ENCODE results near the gene ALG14. TPM values are rescaled to one million over a fixed set of nuclear protein-coding genes. Genes with fewer than 3 reads are reported as not detected.
A peak's percentile ranks its signal among the peaks of the same experiment; 100 is the strongest.

Gene ALG14
- total and polyA plus RNA-seq, 11 donors: 0.56 to 4.7 (median 3.2) TPM

DNA sequence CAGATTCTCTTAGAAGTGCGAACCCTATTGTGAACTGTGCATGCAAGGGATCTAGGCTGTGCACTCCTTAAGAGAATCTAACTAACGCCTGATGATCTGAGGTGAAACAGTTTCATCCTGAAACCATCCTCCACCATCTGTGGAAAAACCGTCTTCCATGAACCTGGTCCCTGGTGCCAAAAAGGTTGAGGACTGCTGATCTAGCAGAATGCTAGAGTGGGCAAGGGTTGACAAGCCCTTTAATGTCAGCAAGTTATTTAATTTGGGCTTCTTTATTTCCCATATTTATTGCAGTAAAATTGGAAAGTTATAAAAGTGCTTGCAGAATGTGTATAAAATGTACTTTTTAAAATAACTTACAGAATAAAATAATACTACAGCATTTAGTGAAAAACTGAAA lies 26.4 kb downstream of the ALG14 start:
- H3K4me3 ChIP-seq: no peak overlapping the region
- intact Hi-C loops (cut with DNase I): loop anchor here in 6 of 10 donors (10.0 kb wide), 3 partner anchors 122 to 532 kb away; partner anchors contain the start of gene CNN3 (in 1 of the 6)
- ATAC-seq (no peak), DNase-seq (no peak)
- 93 to 95% (median 94%) methylated on average over 3 of the region's 3 CpGs for WGBS, 4 donors
- H3K27ac ChIP-seq: no peak overlapping the region
- H3K36me3 ChIP-seq: no peaks in the 10 kb centered on the region
- no peaks in the 10 kb centered on the region for H3K27me3 ChIP-seq
- H3K4me1 ChIP-seq: peaks cover 0 to 17% (median 14%) of the 10 kb centered on the region in 12 donors
- H3K9me3 ChIP-seq: no peaks in the 10 kb centered on the region
- no peak for TF ChIP-seq POLR2A (IDR thresholded peaks at IDR 0.05)
- TF ChIP-seq, protein P1, sequence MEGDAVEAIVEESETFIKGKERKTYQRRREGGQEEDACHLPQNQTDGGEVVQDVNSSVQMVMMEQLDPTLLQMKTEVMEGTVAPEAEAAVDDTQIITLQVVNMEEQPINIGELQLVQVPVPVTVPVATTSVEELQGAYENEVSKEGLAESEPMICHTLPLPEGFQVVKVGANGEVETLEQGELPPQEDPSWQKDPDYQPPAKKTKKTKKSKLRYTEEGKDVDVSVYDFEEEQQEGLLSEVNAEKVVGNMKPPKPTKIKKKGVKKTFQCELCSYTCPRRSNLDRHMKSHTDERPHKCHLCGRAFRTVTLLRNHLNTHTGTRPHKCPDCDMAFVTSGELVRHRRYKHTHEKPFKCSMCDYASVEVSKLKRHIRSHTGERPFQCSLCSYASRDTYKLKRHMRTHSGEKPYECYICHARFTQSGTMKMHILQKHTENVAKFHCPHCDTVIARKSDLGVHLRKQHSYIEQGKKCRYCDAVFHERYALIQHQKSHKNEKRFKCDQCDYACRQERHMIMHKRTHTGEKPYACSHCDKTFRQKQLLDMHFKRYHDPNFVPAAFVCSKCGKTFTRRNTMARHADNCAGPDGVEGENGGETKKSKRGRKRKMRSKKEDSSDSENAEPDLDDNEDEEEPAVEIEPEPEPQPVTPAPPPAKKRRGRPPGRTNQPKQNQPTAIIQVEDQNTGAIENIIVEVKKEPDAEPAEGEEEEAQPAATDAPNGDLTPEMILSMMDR (IDR thresholded peaks at IDR 0.05): no peak

DNA sequence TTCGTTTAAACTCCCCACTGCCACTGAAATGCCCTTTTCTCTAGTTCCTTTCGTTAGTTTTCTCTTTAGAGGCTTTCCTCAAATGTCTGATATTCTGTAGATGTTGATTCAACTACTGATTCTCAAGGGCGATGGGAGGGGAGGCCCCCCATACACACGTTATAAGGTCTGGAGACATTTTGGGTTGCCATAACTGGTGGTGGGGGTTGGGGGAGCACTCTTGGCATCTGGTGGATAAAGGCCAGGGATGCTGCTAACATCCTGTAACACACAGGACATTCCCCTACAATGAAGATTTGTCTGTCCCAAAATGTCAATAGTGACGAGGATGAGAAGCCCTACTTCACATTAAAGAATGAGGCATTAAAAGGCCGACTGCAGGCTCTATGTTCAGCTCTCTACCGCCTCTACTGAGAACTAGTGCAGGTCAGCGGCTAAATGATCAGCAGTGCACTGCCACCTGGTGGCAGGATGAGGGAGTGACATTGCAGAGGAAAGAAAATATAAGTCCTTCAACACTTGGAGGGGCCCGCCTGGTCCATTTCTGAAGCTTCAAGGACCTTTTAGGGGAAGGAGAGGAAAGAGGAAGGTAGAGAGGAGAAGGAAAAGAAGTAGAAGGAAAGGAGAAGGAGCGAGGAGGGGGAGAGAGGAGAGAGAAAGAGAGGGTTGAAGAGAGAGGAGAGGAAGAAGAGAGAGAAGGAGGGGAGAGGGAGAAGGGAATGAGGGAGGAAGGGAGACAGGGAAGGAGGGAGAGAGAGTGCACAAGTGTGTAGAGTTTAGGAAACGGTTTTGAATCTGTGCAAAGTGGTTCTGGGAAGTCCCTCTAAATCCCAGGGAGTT lies 29.4 kb downstream of the ALG14 start:
- 29 to 34% (median 31%) methylated on average over 11 of the region's 11 CpGs for WGBS, 4 donors
- TF ChIP-seq, protein P1 (IDR thresholded peaks at IDR 0.05): peak; percentile 95 to 99 (median 98)
- no peak for TF ChIP-seq POLR2A (IDR thresholded peaks at IDR 0.05)
- Histone ChIP-seq H3K27me3 (no peaks in the 10 kb centered on the region), H3K27ac (peak overlapping the region in 9 of 12 donors; percentile 2 to 80 (median 53)), H3K36me3 (no peaks in the 10 kb centered on the region), H3K9me3 (no peaks in the 10 kb centered on the region), H3K4me1 (peaks cover 0 to 19% (median 15%) of the 10 kb centered on the region in 12 donors), H3K4me3 (no peak overlapping the region)
- intact Hi-C loops (cut with DNase I): loop anchor here (1.0 to 10.0 kb wide), 12 partner anchors 86 to 529 kb away; partner anchors contain the start of genes CNN3 (in 6 of the 10) and SLC44A3 (in 1 of the 10)
- DNase-seq (peak; percentile 79 to 83 (median 80)), ATAC-seq (peak; percentile 59 to 89 (median 84))

DNA sequence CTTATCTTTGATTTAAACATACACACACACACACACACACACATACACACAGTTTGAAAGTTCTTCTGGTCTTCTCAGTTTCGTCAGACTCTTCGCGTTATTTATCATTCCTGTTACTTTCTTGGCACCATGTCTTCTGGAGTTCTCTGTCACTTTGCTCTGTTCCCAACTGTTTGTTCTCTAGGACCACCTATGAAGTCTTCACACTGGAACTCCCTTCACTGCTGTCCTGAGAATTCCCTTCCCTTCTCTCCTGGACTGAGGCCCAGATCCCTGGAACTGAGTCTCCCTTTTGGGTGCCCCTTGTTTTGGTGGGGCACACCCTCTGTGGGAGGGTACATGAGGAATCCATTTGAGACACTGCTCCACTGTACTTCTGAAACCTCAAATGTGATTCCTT lies 30.5 kb downstream of the ALG14 start:
- Histone ChIP-seq H3K36me3 (no peaks in the 10 kb centered on the region), H3K27ac (peak overlapping the region in 11 of 12 donors; percentile 3 to 80 (median 50)), H3K4me1 (peaks cover 0 to 19% (median 15%) of the 10 kb centered on the region in 12 donors), H3K27me3 (no peaks in the 10 kb centered on the region), H3K9me3 (no peaks in the 10 kb centered on the region), H3K4me3 (peak overlapping the region in 2 of 12 donors; percentile 0 to 20)
- ATAC-seq: peak; percentile 44 to 60 (median 52)
- 39 to 54% (median 46%) methylated on average over 3 of the region's 3 CpGs for WGBS, 4 donors
- DNase-seq: peak in 1 of 5 donors; percentile 22
- intact Hi-C loops (cut with DNase I): loop anchor here (1.0 to 10.0 kb wide), 11 partner anchors 85 to 527 kb away; partner anchors contain the start of gene CNN3 (in 6 of the 10)
- TF ChIP-seq POLR2A (IDR thresholded peaks at IDR 0.05): no peak
- TF ChIP-seq, protein P1 (IDR thresholded peaks at IDR 0.05): no peak
